ENCODE results near the gene NFIA. TPM values are rescaled to one million over a fixed set of nuclear protein-coding genes. Genes with fewer than 3 reads are reported as not detected.

The NFIA gene
- total RNA-seq, 1 experiment from 2014 or later, result 0.35 TPM

DNA sequence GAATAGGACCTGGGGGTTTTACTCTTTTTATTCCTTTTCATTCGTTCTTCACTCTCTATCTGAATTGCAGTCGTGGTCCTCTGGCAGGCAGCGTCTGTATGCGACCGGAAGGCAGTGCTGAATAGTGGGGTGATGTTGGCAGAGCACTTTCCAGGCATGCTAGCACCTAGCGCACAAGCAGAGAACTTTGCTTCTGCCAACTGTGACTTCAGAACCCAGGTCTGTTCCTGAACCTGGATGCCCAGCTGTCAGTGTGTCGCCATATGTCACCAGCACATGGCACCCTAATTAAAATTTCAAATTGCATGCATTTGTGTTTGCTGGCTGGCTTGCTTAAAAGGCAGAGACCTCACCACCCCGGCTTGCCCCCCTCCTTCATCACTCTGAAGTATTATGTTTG lies 116.2 kb downstream of the NFIA start:
- TF ChIP-seq, protein P1, sequence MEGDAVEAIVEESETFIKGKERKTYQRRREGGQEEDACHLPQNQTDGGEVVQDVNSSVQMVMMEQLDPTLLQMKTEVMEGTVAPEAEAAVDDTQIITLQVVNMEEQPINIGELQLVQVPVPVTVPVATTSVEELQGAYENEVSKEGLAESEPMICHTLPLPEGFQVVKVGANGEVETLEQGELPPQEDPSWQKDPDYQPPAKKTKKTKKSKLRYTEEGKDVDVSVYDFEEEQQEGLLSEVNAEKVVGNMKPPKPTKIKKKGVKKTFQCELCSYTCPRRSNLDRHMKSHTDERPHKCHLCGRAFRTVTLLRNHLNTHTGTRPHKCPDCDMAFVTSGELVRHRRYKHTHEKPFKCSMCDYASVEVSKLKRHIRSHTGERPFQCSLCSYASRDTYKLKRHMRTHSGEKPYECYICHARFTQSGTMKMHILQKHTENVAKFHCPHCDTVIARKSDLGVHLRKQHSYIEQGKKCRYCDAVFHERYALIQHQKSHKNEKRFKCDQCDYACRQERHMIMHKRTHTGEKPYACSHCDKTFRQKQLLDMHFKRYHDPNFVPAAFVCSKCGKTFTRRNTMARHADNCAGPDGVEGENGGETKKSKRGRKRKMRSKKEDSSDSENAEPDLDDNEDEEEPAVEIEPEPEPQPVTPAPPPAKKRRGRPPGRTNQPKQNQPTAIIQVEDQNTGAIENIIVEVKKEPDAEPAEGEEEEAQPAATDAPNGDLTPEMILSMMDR (conservative IDR thresholded peaks at IDR 0.05), result no peak
- Mint-ChIP-seq H3K27me3 (ENCODE audit: low read depth) (no peaks in the 10 kb centered on the region), H3K4me1 (peaks cover 6 to 9% of the 10 kb centered on the region in 2 experiments), H3K36me3 (ENCODE audit: insufficient read depth in 1 of 3, low read depth in 3 of 3) (no peaks in the 10 kb centered on the region), H3K9me3 (no peaks in the 10 kb centered on the region), H3K4me3 (no peak overlapping the region), H3K27ac (no peak overlapping the region)
- no peaks in the 10 kb centered on the region for H3K4me1 ChIP-seq (ENCODE audit: insufficient read depth, low read length)
- H4K91ac ChIP-seq (ENCODE audit: insufficient read length, low read depth, low read length), result no peak overlapping the region
- no peaks in the 10 kb centered on the region for H3K9me3 ChIP-seq (ENCODE audit: control insufficient read depth, low read depth, low read length)
- no peak overlapping the region for H2BK20ac ChIP-seq (ENCODE audit: low read depth, low read length, poor library complexity, severe bottlenecking)
- H2BK120ac ChIP-seq (ENCODE audit: low read depth, low read length, poor library complexity, severe bottlenecking), result no peak overlapping the region
- H3K23ac ChIP-seq (ENCODE audit: insufficient read length, low read depth, low read length), result no peak overlapping the region
- H3K18ac ChIP-seq (ENCODE audit: insufficient read length, low read depth, low read length), result no peak overlapping the region
- no peak overlapping the region for H2BK5ac ChIP-seq (ENCODE audit: insufficient read length, low read length)
- no peak overlapping the region for H4K5ac ChIP-seq (ENCODE audit: insufficient read length, low read depth, low read length)
- no peak overlapping the region for H2AK5ac ChIP-seq (ENCODE audit: insufficient read length, low read length)
- H3K79me1 ChIP-seq (ENCODE audit: insufficient read depth, low read depth, low read length, poor library complexity, severe bottlenecking), result no peaks in the 10 kb centered on the region
- H2BK12ac ChIP-seq (ENCODE audit: insufficient read length, low read depth, low read length), result no peak overlapping the region
- H4K8ac ChIP-seq (replicated peaks; ENCODE audit: insufficient read length, low read depth, low read length), result no peak overlapping the region
- no peak overlapping the region for H2AFZ ChIP-seq (ENCODE audit: low read length)
- no peak overlapping the region for H3T11ph ChIP-seq (ENCODE audit: low read length)
- no peaks in the 10 kb centered on the region for H3K23me2 ChIP-seq (ENCODE audit: insufficient read length, low read depth, low read length, poor library complexity, severe bottlenecking)
- H3K56ac ChIP-seq (ENCODE audit: insufficient read length, low read depth, low read length), result no peak overlapping the region
- H3K4ac ChIP-seq (ENCODE audit: low read depth, low read length), result no peak overlapping the region
- H3K27me3 ChIP-seq (ENCODE audit: insufficient read depth, low read length), result no peaks in the 10 kb centered on the region
- no CpG with 5 or more reads among the region's 8 CpGs for WGBS (ENCODE audit: extremely low coverage, insufficient read length, low lambda C conversion rate)
- H3K27ac ChIP-seq (ENCODE audit: insufficient read length, low read depth, low read length), result no peak overlapping the region
- no peak overlapping the region for H3K14ac ChIP-seq (ENCODE audit: insufficient read depth, low read length)
- H3K4me2 ChIP-seq (ENCODE audit: insufficient read depth, insufficient read length, low read length), result no peak overlapping the region
- H3K9ac ChIP-seq (ENCODE audit: extremely low read depth, insufficient read length, low read length), result no peak overlapping the region
- no peak overlapping the region for H2BK15ac ChIP-seq (ENCODE audit: low read depth, low read length)
- no peak for DNase-seq
- H4K20me1 ChIP-seq (ENCODE audit: control insufficient read depth, insufficient read depth, insufficient read length), result no peaks in the 10 kb centered on the region
- no peaks in the 10 kb centered on the region for H3K79me2 ChIP-seq (ENCODE audit: insufficient read depth, low read length)

All from H9 (cell line).